HG02885 (cell line): Measurements from ENCODE around the gene CNOT6L.
"Not testable (repeated sequence)": the region's sequence is repeated elsewhere in the genome, so short reads cannot be mapped to it uniquely, and the experiment has no call there.

ENCODE experiments used
- ATAC-seq: cut with Tn5 transposase; IDR thresholded peaks from one replicate; pipeline ENCODE4 v1.9.1; 2021; ENCODE audit warnings: mild to moderate bottlenecking; ENCODE audit not compliant: unreplicated experiment, poor library complexity

CNOT6L gene

GRCh38 chr4:77783895-77784294, 35.3 kb downstream of the CNOT6L start:
- no peak for ATAC-seq

GRCh38 chr4:77782102-77782835, 36.9 kb downstream of the CNOT6L start:
- no peak for ATAC-seq

- not testable (repeated sequence) for ATAC-seq
These were observed 38.4 kb downstream of the CNOT6L start for GRCh38 chr4:77780762-77781161.

GRCh38 chr4:77777135-77777807, 41.9 kb downstream of the CNOT6L start:
- no peak for ATAC-seq

GRCh38 chr4:77776182-77777134, 42.7 kb downstream of the CNOT6L start:
- ATAC-seq, result no peak

- ATAC-seq, result no peak
These were observed 46.1 kb downstream of the CNOT6L start for GRCh38 chr4:77773101-77773500.

GRCh38 chr4:77771566-77771965, 47.6 kb downstream of the CNOT6L start:
- no peak for ATAC-seq

GRCh38 chr4:77765720-77766119, 53.4 kb downstream of the CNOT6L start:
- no peak for ATAC-seq

- no peak for ATAC-seq
These were observed 56.6 kb downstream of the CNOT6L start for GRCh38 chr4:77762531-77762930.

GRCh38 chr4:77761595-77761994, 57.6 kb downstream of the CNOT6L start:
- ATAC-seq, result no peak

- ATAC-seq, result no peak
These were observed 60.4 kb downstream of the CNOT6L start for GRCh38 chr4:77758804-77759203.

- no peak for ATAC-seq
These were observed 67.4 kb downstream of the CNOT6L start for GRCh38 chr4:77751764-77752163.

GRCh38 chr4:77745792-77746191, 73.4 kb downstream of the CNOT6L start:
- no peak for ATAC-seq

GRCh38 chr4:77742054-77742453, 77.1 kb downstream of the CNOT6L start:
- ATAC-seq, result no peak

- ATAC-seq, result no peak
These were observed 78.7 kb downstream of the CNOT6L start for GRCh38 chr4:77740480-77740879.

- peak; percentile 88 for ATAC-seq
These were observed 84.2 kb downstream of the CNOT6L start for GRCh38 chr4:77734928-77735327.

GRCh38 chr4:77731656-77732055, 87.5 kb downstream of the CNOT6L start:
- no peak for ATAC-seq

- no peak for ATAC-seq
These were observed 90.7 kb downstream of the CNOT6L start for GRCh38 chr4:77728420-77728819.

- no peak for ATAC-seq
These were observed 98.1 kb downstream of the CNOT6L start for GRCh38 chr4:77721073-77721472.

GRCh38 chr4:77718500-77718899, 100.7 kb downstream of the CNOT6L start:
- ATAC-seq, result not testable (repeated sequence)
